Stomach (tissue), 4 donors: ENCODE results near the gene NHS.

Experiments
- POLR2A ChIP-seq, 4 donors: fragments of 450-650 bp; IDR thresholded peaks; one replicate each; pipeline ENCODE4 v1.6.1; 2016; ENCODE audit warnings: antibody characterized with exemption in 4 of 4, control low read depth in 2 of 4, mild to moderate bottlenecking in 1 of 4, moderate library complexity in 1 of 4
- POLR2AphosphoS5 ChIP-seq, 3 donors: sonication (generic); formaldehyde crosslinking; IDR thresholded peaks; one replicate each; pipeline ENCODE4 v1.6.1; 2016; ENCODE audit warnings: antibody characterized with exemption in 3 of 3
- TF ChIP-seq, protein P1 (sequence below), 7 experiments: fragments of 450-650 bp in 4 of 7; fragments of 200-600 bp in 3 of 7; sonication (generic) in 3 of 7; IDR thresholded peaks; one replicate each; pipeline ENCODE4 v1.5.1; 2016 to 2019; ENCODE audit warnings: antibody characterized with exemption in 7 of 7, control low read depth in 2 of 7, mild to moderate bottlenecking in 1 of 7

DNA sequence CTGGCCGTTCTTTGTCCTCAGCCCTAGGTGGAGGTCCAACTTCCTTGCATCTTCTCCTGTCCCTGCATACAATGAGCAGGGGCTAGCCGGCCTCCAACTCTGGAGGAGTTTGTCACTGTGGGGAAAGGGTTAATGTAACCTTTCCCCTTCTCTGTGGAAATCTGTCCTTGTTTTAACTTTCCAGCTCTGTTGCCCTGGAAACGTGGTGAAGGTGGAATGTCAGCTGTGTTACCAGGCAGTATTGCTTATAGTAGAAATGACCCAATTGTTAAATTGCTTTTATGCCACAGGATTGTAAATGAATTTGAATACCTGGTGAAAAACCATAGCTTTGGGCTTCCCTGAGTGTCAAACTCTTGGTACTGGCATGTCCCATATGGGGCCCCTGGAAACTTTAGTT lies 230.7 kb downstream of the NHS start:
- TF ChIP-seq, protein P1, sequence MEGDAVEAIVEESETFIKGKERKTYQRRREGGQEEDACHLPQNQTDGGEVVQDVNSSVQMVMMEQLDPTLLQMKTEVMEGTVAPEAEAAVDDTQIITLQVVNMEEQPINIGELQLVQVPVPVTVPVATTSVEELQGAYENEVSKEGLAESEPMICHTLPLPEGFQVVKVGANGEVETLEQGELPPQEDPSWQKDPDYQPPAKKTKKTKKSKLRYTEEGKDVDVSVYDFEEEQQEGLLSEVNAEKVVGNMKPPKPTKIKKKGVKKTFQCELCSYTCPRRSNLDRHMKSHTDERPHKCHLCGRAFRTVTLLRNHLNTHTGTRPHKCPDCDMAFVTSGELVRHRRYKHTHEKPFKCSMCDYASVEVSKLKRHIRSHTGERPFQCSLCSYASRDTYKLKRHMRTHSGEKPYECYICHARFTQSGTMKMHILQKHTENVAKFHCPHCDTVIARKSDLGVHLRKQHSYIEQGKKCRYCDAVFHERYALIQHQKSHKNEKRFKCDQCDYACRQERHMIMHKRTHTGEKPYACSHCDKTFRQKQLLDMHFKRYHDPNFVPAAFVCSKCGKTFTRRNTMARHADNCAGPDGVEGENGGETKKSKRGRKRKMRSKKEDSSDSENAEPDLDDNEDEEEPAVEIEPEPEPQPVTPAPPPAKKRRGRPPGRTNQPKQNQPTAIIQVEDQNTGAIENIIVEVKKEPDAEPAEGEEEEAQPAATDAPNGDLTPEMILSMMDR (IDR thresholded peaks at IDR 0.05) = no peak
- TF ChIP-seq POLR2A (IDR thresholded peaks at IDR 0.05) = no peak
- no peak for TF ChIP-seq POLR2AphosphoS5 (IDR thresholded peaks at IDR 0.05)
